ENCODE data around the gene SFI1. TPM values are rescaled to one million over a fixed set of nuclear protein-coding genes. Genes with fewer than 3 reads are reported as not detected.

SFI1 gene
- total and polyA plus RNA-seq, 2 of the 8 experiments (the other 6 are each of a cell fraction or from before 2014, with no cell fraction given) = 10.4 to 30.1 TPM

- H2AFZ ChIP-seq (ENCODE audit: low read length) = no peak overlapping the region
- no peaks in the 10 kb centered on the region for H3K79me1 ChIP-seq (ENCODE audit: low read depth, low read length)
- H3K4ac ChIP-seq (replicated peaks; ENCODE audit: insufficient read length, low read depth, low read length) = no peak overlapping the region
- no peak overlapping the region for H3K27ac ChIP-seq (ENCODE audit: low read depth, low read length)
- H2BK12ac ChIP-seq (ENCODE audit: low read depth, low read length) = no peak overlapping the region
- no peaks in the 10 kb centered on the region for H4K20me1 ChIP-seq (replicated peaks in 1 of 2; ENCODE audit: control insufficient read depth in 1 of 2, insufficient read depth in 2 of 2, low read length in 2 of 2)
- H3K36me3 ChIP-seq (ENCODE audit: control insufficient read depth in 2 of 4, insufficient read depth in 4 of 4, low read length in 3 of 4) = no peaks in the 10 kb centered on the region; a peak in 1 of 8 replicates
- H2AK5ac ChIP-seq (ENCODE audit: low read depth, low read length) = no peak overlapping the region
- H3K79me2 ChIP-seq (ENCODE audit: control insufficient read depth in 1 of 2, insufficient read depth in 2 of 2, low read length in 2 of 2) = no peaks in the 10 kb centered on the region
- ChIA-PET CTCF (ENCODE audit: partially characterized antibody) (interaction anchor here (3.3 kb wide), 1 partner anchor 10 kb away, joined by 12 read pairs; no protein-coding TSS in a partner anchor), POLR2A (ENCODE audit: partially characterized antibody) (no interaction called here)
- H4K5ac ChIP-seq (ENCODE audit: insufficient read length, low read depth, low read length) = no peak overlapping the region
- no peak overlapping the region for H3K4me3 ChIP-seq (ENCODE audit: extremely low read depth in 1 of 4, insufficient read depth in 2 of 4, low read depth in 3 of 4, low read length in 4 of 4)
- no peak overlapping the region for H3K23ac ChIP-seq (ENCODE audit: insufficient read length)
- no peak overlapping the region for H4K8ac ChIP-seq (ENCODE audit: extremely low read depth, insufficient read depth, low read length)
- H3K9me3 ChIP-seq (ENCODE audit: insufficient read depth in 2 of 2, low read depth in 1 of 2, low read length in 1 of 2) = no peaks in the 10 kb centered on the region
- no peak overlapping the region for H2BK15ac ChIP-seq (ENCODE audit: low read length)
- H3K4me2 ChIP-seq (ENCODE audit: insufficient read depth in 1 of 2, low read depth in 2 of 2, low read length in 2 of 2) = no peak overlapping the region
- no peaks in the 10 kb centered on the region for H3K27me3 ChIP-seq (replicated peaks in 1 of 4; ENCODE audit: control insufficient read depth in 3 of 4, extremely low read depth in 1 of 4, insufficient read depth in 3 of 4, low read length in 3 of 4)
- no peaks in the 10 kb centered on the region for H3K23me2 ChIP-seq (ENCODE audit: low read depth, low read length)
- FAIRE-seq (no peak), DNase-seq (ENCODE audit: low read depth in 1 of 2, low spot score in 2 of 2) (no peak)
- H4K91ac ChIP-seq (replicated peaks; ENCODE audit: insufficient read length, low read length) = no peak overlapping the region
- no peaks in the 10 kb centered on the region for H3K4me1 ChIP-seq (replicated peaks in 1 of 4; ENCODE audit: control insufficient read depth in 3 of 4, insufficient read depth in 4 of 4, low read length in 3 of 4)
- no peak overlapping the region for H3K9ac ChIP-seq (replicated peaks in 1 of 4; ENCODE audit: extremely low read depth in 1 of 4, low read depth in 3 of 4, low read length in 3 of 4)
- no peak overlapping the region for H2BK20ac ChIP-seq (ENCODE audit: low read length)
- no peak overlapping the region for H2BK120ac ChIP-seq (replicated peaks; ENCODE audit: low read depth, low read length)
- no peak overlapping the region for H3K18ac ChIP-seq (ENCODE audit: extremely low read depth, low read length)
- no peak overlapping the region for H3K56ac ChIP-seq (replicated peaks; ENCODE audit: insufficient read length, low read depth, low read length)
- WGBS, 2 experiments (ENCODE audit: extremely low coverage in 1 of 2, insufficient coverage in 1 of 2, insufficient read length in 1 of 2, insufficient replicate concordance in 2 of 2, low coverage in 1 of 2, low lambda C conversion rate in 2 of 2, missing lambda C conversion rate in 1 of 2) = 87% methylated on average over 1 of the region's 1 CpG; no CpG with 5 or more reads in 1 of the 2 experiments
- no peak overlapping the region for H2BK5ac ChIP-seq (ENCODE audit: low read depth, low read length)
- H3K14ac ChIP-seq (ENCODE audit: insufficient read length) = no peak overlapping the region
- no peak for TF ChIP-seq TBP (IDR thresholded peaks at IDR 0.05; ENCODE audit: low read depth, low read length)
- no peak for TF ChIP-seq BRCA1 (IDR thresholded peaks at IDR 0.05; ENCODE audit: low read depth, low read length)
- no peak for TF ChIP-seq RBBP5 (IDR thresholded peaks at IDR 0.05; ENCODE audit: borderline replicate concordance, low read depth, low read length)
- no peak for TF ChIP-seq KDM1A (IDR thresholded peaks at IDR 0.05; ENCODE audit: borderline replicate concordance, low read length)
- TF ChIP-seq CREB1 (IDR thresholded peaks at IDR 0.05) = no peak
- no peak for TF ChIP-seq SIN3A (conservative IDR thresholded peaks at IDR 0.05 in 1 of 2, IDR thresholded peaks at IDR 0.05 in 1 of 2; ENCODE audit: low read depth in 1 of 2, low read length in 2 of 2)
- no peak for TF ChIP-seq SRF (IDR thresholded peaks at IDR 0.05; ENCODE audit: low read depth, low read length)
- TF ChIP-seq JUND (IDR thresholded peaks at IDR 0.05; ENCODE audit: low read length) = no peak
- TF ChIP-seq ZNF274 (IDR thresholded peaks at IDR 0.05; ENCODE audit: borderline replicate concordance, extremely low read depth, low read length) = no peak
- no peak for TF ChIP-seq HDAC6 (IDR thresholded peaks at IDR 0.05; ENCODE audit: low read depth, low read length)
- TF ChIP-seq TEAD4 (IDR thresholded peaks at IDR 0.05; ENCODE audit: low read depth, low read length) = no peak
- no peak for TF ChIP-seq NANOG (IDR thresholded peaks at IDR 0.05; ENCODE audit: insufficient read depth, low read depth, low read length, poor library complexity, severe bottlenecking)
- TF ChIP-seq EZH2 (IDR thresholded peaks at IDR 0.05; ENCODE audit: low read depth, low read length, severe bottlenecking) = no peak
- TF ChIP-seq EP300 (IDR thresholded peaks at IDR 0.05; ENCODE audit: borderline replicate concordance in 1 of 2, low read depth in 2 of 2, low read length in 2 of 2) = no peak
These were observed 70.1 kb downstream of the SFI1 start for GRCh38 chr22:31566484-31566883.
